Measurements from ENCODE around the gene CIB4.

The CIB4 gene

GRCh38 chr2:26651799-26652198 lies 10.6 kb upstream of the CIB4 start:
- POLR2A ChIA-PET (ENCODE audit: low non-redundant PET): no interaction called here
- DNase-seq (ENCODE audit: low spot score): no peak
- TF ChIP-seq, protein P1, sequence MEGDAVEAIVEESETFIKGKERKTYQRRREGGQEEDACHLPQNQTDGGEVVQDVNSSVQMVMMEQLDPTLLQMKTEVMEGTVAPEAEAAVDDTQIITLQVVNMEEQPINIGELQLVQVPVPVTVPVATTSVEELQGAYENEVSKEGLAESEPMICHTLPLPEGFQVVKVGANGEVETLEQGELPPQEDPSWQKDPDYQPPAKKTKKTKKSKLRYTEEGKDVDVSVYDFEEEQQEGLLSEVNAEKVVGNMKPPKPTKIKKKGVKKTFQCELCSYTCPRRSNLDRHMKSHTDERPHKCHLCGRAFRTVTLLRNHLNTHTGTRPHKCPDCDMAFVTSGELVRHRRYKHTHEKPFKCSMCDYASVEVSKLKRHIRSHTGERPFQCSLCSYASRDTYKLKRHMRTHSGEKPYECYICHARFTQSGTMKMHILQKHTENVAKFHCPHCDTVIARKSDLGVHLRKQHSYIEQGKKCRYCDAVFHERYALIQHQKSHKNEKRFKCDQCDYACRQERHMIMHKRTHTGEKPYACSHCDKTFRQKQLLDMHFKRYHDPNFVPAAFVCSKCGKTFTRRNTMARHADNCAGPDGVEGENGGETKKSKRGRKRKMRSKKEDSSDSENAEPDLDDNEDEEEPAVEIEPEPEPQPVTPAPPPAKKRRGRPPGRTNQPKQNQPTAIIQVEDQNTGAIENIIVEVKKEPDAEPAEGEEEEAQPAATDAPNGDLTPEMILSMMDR (conservative IDR thresholded peaks at IDR 0.05; ENCODE audit: low read depth): no peak
- no peak overlapping the region for H3K27ac ChIP-seq
- CTCF ChIA-PET: no interaction called here

GRCh38 chr2:26651470-26651771 lies 10.3 kb upstream of the CIB4 start:
- H3K27ac ChIP-seq: no peak overlapping the region
- TF ChIP-seq, protein P1 (conservative IDR thresholded peaks at IDR 0.05; ENCODE audit: low read depth): no peak
- ChIA-PET POLR2A (ENCODE audit: low non-redundant PET) (interaction anchor here (0.6 kb wide), 1 partner anchor 236 kb away, joined by 3 read pairs; no protein-coding TSS in a partner anchor), CTCF (no interaction called here)
- no peak for DNase-seq (ENCODE audit: low spot score)

GRCh38 chr2:26650713-26651469 lies 9.7 kb upstream of the CIB4 start:
- POLR2A ChIA-PET (ENCODE audit: low non-redundant PET): interaction anchor here (0.6 kb wide), 1 partner anchor 237 kb away, joined by 3 read pairs; no protein-coding TSS in a partner anchor
- TF ChIP-seq, protein P1 (conservative IDR thresholded peaks at IDR 0.05; ENCODE audit: low read depth): no peak
- no peak overlapping the region for H3K27ac ChIP-seq
- CTCF ChIA-PET: interaction anchor here (0.6 to 0.7 kb wide), 2 partner anchors 9 to 18 kb away, joined by 3 to 4 read pairs; partner anchors contain the start of gene CIB4
- no peak for DNase-seq (ENCODE audit: low spot score)

DNA sequence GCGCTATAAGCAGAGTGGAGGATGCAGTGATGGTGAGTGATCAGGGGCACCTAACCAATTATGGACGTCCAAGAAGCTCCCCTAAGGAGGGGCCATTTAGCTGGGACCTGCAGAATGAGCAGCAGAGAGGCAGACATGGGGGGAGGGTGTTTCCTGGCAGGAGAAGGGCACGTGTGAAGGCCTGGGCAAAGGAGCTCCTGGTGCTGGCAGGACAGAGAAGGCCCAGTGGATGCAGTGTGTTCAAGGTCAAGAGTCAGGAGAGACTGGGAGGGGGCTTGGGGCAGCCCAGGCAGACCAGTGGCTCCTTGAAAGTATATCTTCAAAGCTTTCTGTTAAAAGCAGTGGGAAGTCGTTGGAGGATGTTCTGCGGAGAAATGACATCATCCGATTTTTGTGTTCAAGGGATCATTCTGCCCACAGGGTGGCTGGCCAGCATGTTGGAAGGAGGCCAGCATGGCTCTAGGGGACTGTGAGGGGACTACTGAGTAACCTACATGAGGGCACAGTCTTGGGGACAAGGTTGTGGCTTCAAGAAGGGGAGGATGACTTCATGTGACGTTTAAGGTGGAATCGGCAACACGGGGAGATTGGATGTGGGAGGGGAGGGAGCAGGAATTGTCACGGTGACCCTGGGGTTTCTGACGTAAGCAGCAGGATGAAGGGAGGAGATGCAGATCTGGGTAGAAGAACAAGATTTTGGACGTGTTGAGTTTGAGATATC lies 9.0 kb upstream of the CIB4 start:
- no peak for DNase-seq (ENCODE audit: low spot score)
- CTCF ChIA-PET: interaction anchor here (0.6 to 0.7 kb wide), 2 partner anchors 9 to 18 kb away, joined by 3 to 4 read pairs; partner anchors contain the start of gene CIB4
- TF ChIP-seq, protein P1 (conservative IDR thresholded peaks at IDR 0.05; ENCODE audit: low read depth): no peak
- H3K27ac ChIP-seq: no peak overlapping the region
- POLR2A ChIA-PET (ENCODE audit: low non-redundant PET): no interaction called here

DNA sequence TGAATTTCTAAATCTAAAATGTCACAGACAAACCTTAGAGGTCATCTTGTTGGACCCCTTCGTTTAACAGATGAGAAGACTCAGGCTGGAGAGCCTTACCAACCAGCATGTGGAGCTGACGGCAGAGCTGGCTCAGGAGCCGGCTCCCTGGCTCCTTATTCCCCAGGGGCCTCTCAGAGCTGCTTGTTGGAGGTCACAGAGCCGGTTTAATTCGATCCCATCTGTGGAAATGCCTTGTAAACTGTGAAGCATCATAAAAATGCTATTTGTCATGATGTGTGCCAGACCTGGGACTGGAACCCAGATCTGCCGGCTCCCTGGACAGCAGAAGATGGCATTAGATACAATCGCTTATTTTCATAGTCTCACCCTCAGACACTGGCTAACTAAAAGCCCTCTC lies 8.2 kb upstream of the CIB4 start:
- no peak overlapping the region for H3K27ac ChIP-seq
- ChIA-PET CTCF (no interaction called here), POLR2A (ENCODE audit: low non-redundant PET) (no interaction called here)
- no peak for DNase-seq (ENCODE audit: low spot score)
- TF ChIP-seq, protein P1 (conservative IDR thresholded peaks at IDR 0.05; ENCODE audit: low read depth): no peak

GRCh38 chr2:26648516-26648915 lies 7.3 kb upstream of the CIB4 start:
- H3K27ac ChIP-seq: no peak overlapping the region
- no peak for DNase-seq (ENCODE audit: low spot score)
- POLR2A ChIA-PET (ENCODE audit: low non-redundant PET): no interaction called here
- TF ChIP-seq, protein P1 (conservative IDR thresholded peaks at IDR 0.05; ENCODE audit: low read depth): no peak
- CTCF ChIA-PET: no interaction called here
